PC-3 (cell line): ENCODE measurements around the gene CNIH2. TPM values are rescaled to one million over a fixed set of nuclear protein-coding genes. Genes with fewer than 3 reads are reported as not detected.

ENCODE experiments used
- ATAC-seq: fragments of 200-7000 bp; cut with Tn5 transposase; 2 replicates; pipeline ENCODE4 v1.9.1; 2020; ENCODE audit warnings: mild to moderate bottlenecking, moderate library complexity
- BruUV-seq: library from RNA; stranded (reverse); fragments of 400-500 nt; replicated peaks from 2 replicates; lab custom pipeline; 2021; lab: Mats Ljungman, UMichigan
- CTCF ChIA-PET: fragments of 300-600 bp; sonication (Branson Sonifier 250); formaldehyde crosslinking; loops from one replicate; lab custom pipeline; 2022; ENCODE audit warnings: antibody characterized with exemption; lab: Charles Lee
- POLR2A ChIA-PET: fragments of 300-600 bp; sonication (Branson Sonifier 250); formaldehyde crosslinking; loops from one replicate; lab custom pipeline; 2022; ENCODE audit warnings: antibody characterized with exemption; ENCODE audit not compliant: unreplicated experiment; lab: Charles Lee
- DNase-seq: peaks from one replicate; pipeline ENCODE4 v3.0.0-alpha.2; 2015
- H2AFZ ChIP-seq: fragments of 300-600 bp; sonication (generic); 2 replicates; pipeline ENCODE4 v1.6.0; 2016; ENCODE audit warnings: antibody characterized with exemption, low read length
- H3F3A ChIP-seq: fragments of 300-600 bp; sonication (generic); one replicate; pipeline ENCODE4 v1.6.0; 2017; ENCODE audit warnings: antibody characterized with exemption, low read length, control low read depth, mild to moderate bottlenecking; ENCODE audit not compliant: unreplicated experiment
- H3K27ac ChIP-seq: fragments of 300-600 bp; sonication (generic); 2 replicates; pipeline ENCODE4 v1.5.1; 2016; ENCODE audit warnings: mild to moderate bottlenecking, low read length
- H3K27me3 ChIP-seq: fragments of 300-600 bp; sonication (generic); 2 replicates; pipeline ENCODE4 v1.6.1; 2016; ENCODE audit warnings: low read length, mixed read lengths
- H3K36me3 ChIP-seq: fragments of 300-600 bp; sonication (generic); 2 replicates; pipeline ENCODE4 v1.6.1; 2016; ENCODE audit warnings: low read depth, mixed run types, low read length, mixed read lengths
- H3K4me1 ChIP-seq: fragments of 300-600 bp; sonication (generic); 2 replicates; pipeline ENCODE4 v1.5.1; 2016; ENCODE audit warnings: low read length; ENCODE audit not compliant: insufficient read depth
- H3K4me2 ChIP-seq: fragments of 300-600 bp; sonication (generic); 2 replicates; pipeline ENCODE4 v1.6.0; 2016; ENCODE audit warnings: low read length
- H3K4me3 ChIP-seq: fragments of 300-600 bp; sonication (generic); 2 replicates; pipeline ENCODE4 v1.5.1; 2016; ENCODE audit warnings: mild to moderate bottlenecking, low read length, mixed read lengths
- H3K79me2 ChIP-seq: fragments of 300-600 bp; sonication (generic); 2 replicates; pipeline ENCODE4 v1.6.1; 2017; ENCODE audit warnings: low read length, mixed read lengths
- H3K9ac ChIP-seq: fragments of 300-600 bp; sonication (generic); 2 replicates; pipeline ENCODE4 v1.6.0; 2016; ENCODE audit warnings: mild to moderate bottlenecking, low read length
- H3K9me2 ChIP-seq: fragments of 300-600 bp; sonication (generic); replicated peaks from 2 replicates; pipeline ENCODE4 v1.6.1; 2016; ENCODE audit warnings: mixed run types, low read length, mixed read lengths
- H3K9me3 ChIP-seq: fragments of 300-600 bp; sonication (generic); 2 replicates; pipeline ENCODE4 v1.6.1; 2016; ENCODE audit warnings: low read length, mixed read lengths
- H4K20me1 ChIP-seq: fragments of 300-600 bp; sonication (generic); 2 replicates; pipeline ENCODE4 v1.6.1; 2016; ENCODE audit warnings: low read length, mixed read lengths
- CTCF ChIP-seq: fragments of 300-600 bp; sonication (generic); conservative IDR thresholded peaks from 2 replicates; pipeline ENCODE4 v1.5.1; 2017; ENCODE audit warnings: antibody characterized with exemption, low read depth, mild to moderate bottlenecking, low read length
- EZH2 ChIP-seq: fragments of 300-600 bp; sonication (generic); IDR thresholded peaks from one replicate; pipeline ENCODE4 v1.6.1; 2017; ENCODE audit warnings: antibody characterized with exemption, mild to moderate bottlenecking, low read length; ENCODE audit not compliant: unreplicated experiment
- EZH2phosphoT487 ChIP-seq: fragments of 300-600 bp; sonication (generic); IDR thresholded peaks from 2 replicates; pipeline ENCODE4 v1.6.1; 2018; ENCODE audit warnings: mild to moderate bottlenecking, antibody characterized with exemption, low read length, borderline replicate concordance
- intact Hi-C: fragments of 100-400 bp; cut with micrococcal nuclease; formaldehyde crosslinking; loops from 2 replicates; pipeline ENCODE4 v1.9.0; 2023
- total RNA-seq: library from RNA; depleted of rRNA; stranded (reverse); fragments of >200 nt; gene quantifications from 2 replicates; pipeline ENCODE4 v1.2.3, GENCODE V29; 2014

The CNIH2 gene
- total RNA-seq, 1 experiment from 2014 or later = 2.2 TPM

- peaks cover 23% of the 10 kb centered on the region for H3K79me2 ChIP-seq
- TF ChIP-seq CTCF = no peak
- TF ChIP-seq EZH2 = no peak
- TF ChIP-seq EZH2phosphoT487 = no peak
- peaks cover 18% of the 10 kb centered on the region for H3K4me1 ChIP-seq
- H3K9me3 ChIP-seq = no peaks in the 10 kb centered on the region
- ChIA-PET POLR2A (no interaction called here), CTCF (no interaction called here)
- H3K27ac ChIP-seq = no peak overlapping the region
- intact Hi-C loops = no loop called here
- peak overlapping the region; percentile 91 for H3K4me2 ChIP-seq
- no peaks in the 10 kb centered on the region for H3K36me3 ChIP-seq
- H3F3A ChIP-seq = no peaks in the 10 kb centered on the region
- no TSS peak for BruUV-seq
- ATAC-seq = no peak
- peaks cover 12% of the 10 kb centered on the region for H3K27me3 ChIP-seq
- no peak for DNase-seq
- peak overlapping the region; percentile 90; the same call in 1 of the 2 replicates for H3K4me3 ChIP-seq
- no peaks in the 10 kb centered on the region for H3K9me2 ChIP-seq
- no peak overlapping the region for H3K9ac ChIP-seq
- H4K20me1 ChIP-seq = no peaks in the 10 kb centered on the region
- H2AFZ ChIP-seq = no peak overlapping the region
Measured at GRCh38 chr11:66290330-66290621, 12.3 kb downstream of the CNIH2 start.

GRCh38 chr11:66291303-66291705, 13.3 kb downstream of the CNIH2 start:
- no peaks in the 10 kb centered on the region for H3K36me3 ChIP-seq
- no peak for TF ChIP-seq CTCF
- no peak for TF ChIP-seq EZH2
- TF ChIP-seq EZH2phosphoT487 = no peak
- no TSS peak for BruUV-seq
- intact Hi-C loops = no loop called here
- ChIA-PET CTCF (interaction anchor here (0.5 to 0.6 kb wide), 2 partner anchors 511 to 721 kb away, joined by 3 to 4 read pairs; partner anchors contain the start of gene ZNRD2), POLR2A (no interaction called here)
- H3K9ac ChIP-seq = no peak overlapping the region
- H3K4me2 ChIP-seq = no peak overlapping the region
- peaks cover 18% of the 10 kb centered on the region for H3K4me1 ChIP-seq
- peaks cover 23% of the 10 kb centered on the region for H3K79me2 ChIP-seq
- H3K4me3 ChIP-seq = no peak overlapping the region
- no peaks in the 10 kb centered on the region for H3K9me3 ChIP-seq
- H3K27ac ChIP-seq = no peak overlapping the region
- DNase-seq (no peak), ATAC-seq (no peak)
- no peak overlapping the region for H2AFZ ChIP-seq
- H3F3A ChIP-seq = no peaks in the 10 kb centered on the region
- peaks cover 12% of the 10 kb centered on the region for H3K27me3 ChIP-seq
- H4K20me1 ChIP-seq = no peaks in the 10 kb centered on the region
- H3K9me2 ChIP-seq = no peaks in the 10 kb centered on the region

GRCh38 chr11:66291706-66292542, 13.9 kb downstream of the CNIH2 start, which contains the start of gene TMEM151A:
Gene TMEM151A, plus strand, starts transcription at chr11:66291894. Its CDS starts 120 bp downstream, at chr11:66292014.
- ChIA-PET CTCF (interaction anchor here (0.5 to 0.6 kb wide), 2 partner anchors 512 to 722 kb away, joined by 3 to 4 read pairs; partner anchors contain the start of gene ZNRD2), POLR2A (no interaction called here)
- Histone ChIP-seq H3K4me2 (no peak within 1 kb of the TSS), H2AFZ (no peak within 1 kb of the TSS), H3K9me3 (no peaks in the 10 kb centered on the region), H3K4me3 (no peak within 1 kb of the TSS), H3K9me2 (no peaks in the 10 kb centered on the region), H3K27ac (no peak within 1 kb of the TSS), H3K79me2 (peaks cover 19% of the 10 kb centered on the region), H3F3A (no peaks in the 10 kb centered on the region), H3K9ac (no peak within 1 kb of the TSS), H4K20me1 (no peaks in the 10 kb centered on the region), H3K36me3 (no peaks in the 10 kb centered on the region), H3K27me3 (peaks cover 12% of the 10 kb centered on the region), H3K4me1 (peaks cover 18% of the 10 kb centered on the region)
- ATAC-seq = no peak
- no TSS peak for BruUV-seq
- TF ChIP-seq CTCF (no peak), EZH2phosphoT487 (no peak), EZH2 (no peak)
- intact Hi-C loops = no loop called here
- no peak for DNase-seq
